ENCODE measurements around the gene SMG1. TPM values are rescaled to one million over a fixed set of nuclear protein-coding genes. Genes with fewer than 3 reads are reported as not detected.
"Not testable (repeated sequence)": the region's sequence is repeated elsewhere in the genome, so short reads cannot be mapped to it uniquely, and the experiment has no call there.

SMG1 gene
- total RNA-seq, 1 experiment from 2014 or later, result 32.9 TPM

DNA sequence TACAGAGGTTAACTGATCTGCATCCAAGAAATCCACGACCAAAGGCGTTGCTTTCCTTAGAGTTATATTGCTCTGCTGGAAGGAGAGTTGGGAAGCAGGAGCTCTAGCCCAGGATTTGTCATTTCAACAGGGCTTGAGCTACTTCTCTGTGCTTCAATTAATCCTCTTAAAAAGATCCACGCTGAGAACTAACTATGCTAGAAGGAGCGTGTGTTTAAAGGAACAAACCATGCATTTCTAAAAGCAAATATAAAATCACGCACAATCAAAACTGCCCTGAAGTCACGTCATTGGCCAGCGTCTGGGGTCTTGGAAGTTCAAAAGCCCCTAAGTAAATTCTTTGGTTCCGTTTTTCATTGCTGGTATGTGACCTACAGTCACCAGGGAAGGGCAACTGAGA is 125.9 kb downstream of the SMG1 start:
- DNase-seq (ENCODE audit: low spot score), result no peak

DNA sequence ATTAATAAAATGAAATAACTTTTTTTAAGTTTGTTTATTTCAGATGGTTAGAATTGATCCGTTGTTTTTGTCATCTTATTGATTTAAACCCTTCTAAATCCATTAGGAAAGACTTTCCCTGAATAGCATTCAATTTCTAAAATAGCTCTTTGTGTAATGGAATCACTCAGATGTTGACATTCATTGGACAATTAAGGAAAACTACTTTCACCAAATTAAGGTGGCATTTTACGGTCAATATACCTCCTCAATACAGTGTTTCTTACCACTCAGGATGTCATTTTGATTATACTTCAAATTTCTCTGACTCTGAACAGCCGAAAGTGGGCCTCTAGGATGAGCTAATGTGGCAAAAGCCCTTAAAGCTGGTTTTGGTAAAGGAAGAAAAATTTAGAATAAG is 126.7 kb downstream of the SMG1 start:
- DNase-seq (ENCODE audit: low spot score), result no peak

DNA sequence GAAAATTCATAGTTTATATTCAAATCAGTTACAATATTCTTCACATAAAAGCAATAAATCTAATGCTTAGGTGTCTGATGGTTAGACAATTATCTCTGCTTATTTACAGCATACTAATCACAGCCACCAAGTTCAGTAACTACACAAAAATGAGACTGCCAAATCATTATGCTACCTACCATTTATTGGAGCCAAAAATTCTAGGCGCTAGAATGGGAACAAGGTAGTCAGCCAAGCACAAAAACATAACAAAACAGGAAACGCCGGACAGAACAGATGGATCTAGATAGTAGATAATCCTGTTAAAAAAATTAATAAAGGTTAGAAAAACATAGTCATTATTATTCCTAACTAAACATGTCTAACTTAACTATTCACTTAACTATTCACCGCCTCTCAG is 128.5 kb downstream of the SMG1 start:
- DNase-seq (ENCODE audit: low spot score), result no peak

DNA sequence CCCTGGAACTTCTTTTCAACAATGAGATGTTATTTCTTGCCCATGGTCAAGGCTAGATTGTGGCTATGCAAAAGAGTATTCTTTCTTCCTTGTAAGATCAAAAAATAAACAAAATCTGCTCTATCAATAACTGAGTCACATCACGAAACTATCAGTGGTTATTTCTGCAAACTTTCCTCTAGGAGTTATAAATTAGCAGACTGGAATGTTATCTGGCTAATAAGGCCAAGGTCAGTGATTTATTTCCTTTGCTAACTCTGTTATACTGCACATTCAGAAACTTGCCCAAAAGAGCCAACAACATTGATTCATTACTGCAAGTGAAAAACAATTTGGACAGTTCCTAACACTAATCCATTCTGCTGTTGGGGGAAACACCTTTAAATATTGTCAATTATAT is 129.8 kb downstream of the SMG1 start:
- DNase-seq (ENCODE audit: low spot score), result no peak

DNA sequence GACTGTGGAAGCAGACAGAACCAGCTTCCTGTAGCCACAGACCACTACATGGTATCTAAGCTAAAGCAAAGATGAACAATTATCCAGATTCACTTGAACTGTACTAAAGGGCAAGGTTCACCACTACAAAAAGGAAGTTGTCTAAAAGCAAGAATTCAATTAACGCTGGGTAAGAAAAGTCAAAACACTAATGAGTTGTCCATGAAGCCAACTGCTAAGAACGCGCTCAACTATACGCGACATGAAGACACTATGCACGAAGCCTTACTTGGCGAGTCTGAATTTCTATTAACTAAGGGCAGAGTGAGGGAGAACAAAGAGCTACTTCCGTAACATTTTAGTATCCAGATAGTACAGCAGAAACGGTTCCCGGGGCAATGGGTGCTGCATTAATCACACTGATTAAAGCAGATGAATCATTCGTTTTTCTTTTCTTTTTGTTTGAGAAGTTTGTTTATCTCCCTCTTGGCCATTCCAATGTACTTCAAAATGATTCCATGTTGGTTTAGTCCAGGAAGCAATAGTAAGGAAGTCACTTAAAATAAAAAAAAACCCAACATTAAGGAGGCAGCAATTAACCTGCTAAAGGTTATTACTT is 133.3 kb downstream of the SMG1 start:
- DNase-seq (ENCODE audit: low spot score), result peak; percentile 53

DNA sequence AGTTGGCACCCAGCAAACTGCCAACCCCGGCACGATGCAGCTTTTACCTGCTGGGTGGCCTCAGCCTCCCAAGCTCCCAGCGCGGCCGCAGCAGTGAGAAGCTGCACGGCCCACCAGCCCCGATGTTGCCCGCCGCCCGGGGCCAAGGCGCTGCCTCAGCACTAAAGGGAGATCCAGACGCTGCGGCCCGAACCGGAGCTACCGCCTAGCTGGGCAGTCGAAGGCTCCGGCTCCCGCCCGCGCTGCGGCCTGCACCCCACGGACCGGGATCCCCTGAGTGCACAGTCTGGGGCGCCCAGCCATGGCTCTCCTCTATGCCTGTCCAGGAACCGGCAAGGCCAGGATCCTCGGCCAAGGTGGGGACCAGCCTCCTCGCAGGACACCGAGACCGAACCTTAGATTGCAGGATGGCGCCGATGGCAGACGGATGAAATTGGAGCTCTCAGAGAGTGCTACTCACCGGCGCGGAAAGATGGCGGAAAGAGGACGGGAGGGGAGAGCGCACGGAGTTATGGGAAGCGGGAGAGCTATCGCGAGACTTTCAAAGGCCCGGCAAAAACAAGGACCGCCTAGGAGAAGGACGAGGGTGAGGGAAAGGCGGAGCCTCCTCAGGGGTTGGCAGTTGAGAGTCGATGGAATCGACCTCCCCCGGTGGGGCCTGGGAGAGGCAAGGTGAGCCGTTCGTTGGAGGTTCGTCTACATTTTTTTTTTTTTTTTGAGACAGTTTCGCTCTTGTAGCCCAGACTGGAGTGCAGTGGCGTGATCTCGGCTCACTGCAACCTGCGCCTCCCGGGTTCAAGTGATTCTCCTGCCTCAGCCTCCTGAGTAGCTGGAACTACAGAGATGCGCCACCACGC is 136.1 kb downstream of the SMG1 start, which contains the start of gene RPS15A:
RPS15A (minus strand) TSS at position 485 of the 857 bp plus-strand sequence. CDS start 1,221 bp downstream, outside the sequence.
- peak; percentile 98 for DNase-seq (ENCODE audit: low spot score)

DNA sequence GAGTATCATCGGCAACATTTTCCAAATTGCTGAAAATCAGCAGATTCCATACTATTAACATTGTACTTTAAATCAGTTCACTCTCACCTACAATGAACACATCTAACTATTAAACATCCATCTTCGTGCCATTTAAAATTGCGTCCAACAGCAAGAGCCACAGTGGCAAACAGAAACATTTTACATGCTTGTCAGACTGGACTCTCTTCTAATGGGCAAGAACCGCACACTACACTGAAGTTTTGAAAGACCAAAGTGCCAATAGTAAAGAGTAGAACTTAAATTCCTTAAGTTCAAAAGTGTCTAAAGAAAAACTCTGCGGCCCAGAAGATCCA is 136.7 kb downstream of the SMG1 start:
- no peak for DNase-seq (ENCODE audit: low spot score)

DNA sequence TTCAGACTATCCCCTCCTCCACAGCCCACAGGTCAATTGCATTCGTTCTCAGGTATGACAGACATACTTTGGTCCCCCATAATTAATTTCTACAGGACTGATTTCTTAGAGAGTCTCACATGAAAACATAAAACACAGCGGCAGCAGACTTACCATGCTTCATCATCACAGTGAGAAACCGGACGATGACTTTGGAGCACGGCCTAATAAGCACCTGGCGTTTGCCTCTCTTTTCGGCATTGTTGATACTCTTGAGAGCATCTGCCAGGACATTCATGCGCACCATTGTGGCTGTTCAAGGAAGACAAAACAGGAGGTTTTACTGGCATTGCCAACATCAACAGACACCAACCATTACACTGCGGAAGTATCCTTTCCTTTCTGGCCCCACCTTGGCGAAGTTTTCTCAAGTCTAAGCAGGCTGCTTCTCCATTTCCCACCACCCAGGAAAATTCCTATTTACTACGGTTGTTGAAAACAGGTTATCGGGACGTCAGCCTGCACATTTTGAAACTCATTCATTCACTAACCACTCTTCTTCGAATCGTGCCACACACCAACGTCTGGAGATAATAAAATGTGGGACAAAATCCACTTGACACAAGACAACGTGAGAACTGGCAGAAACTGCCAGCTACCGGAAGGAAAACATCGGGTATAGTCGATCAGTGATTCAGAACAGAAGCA is 137.2 kb downstream of the SMG1 start:
- no peak for DNase-seq (ENCODE audit: low spot score)

DNA sequence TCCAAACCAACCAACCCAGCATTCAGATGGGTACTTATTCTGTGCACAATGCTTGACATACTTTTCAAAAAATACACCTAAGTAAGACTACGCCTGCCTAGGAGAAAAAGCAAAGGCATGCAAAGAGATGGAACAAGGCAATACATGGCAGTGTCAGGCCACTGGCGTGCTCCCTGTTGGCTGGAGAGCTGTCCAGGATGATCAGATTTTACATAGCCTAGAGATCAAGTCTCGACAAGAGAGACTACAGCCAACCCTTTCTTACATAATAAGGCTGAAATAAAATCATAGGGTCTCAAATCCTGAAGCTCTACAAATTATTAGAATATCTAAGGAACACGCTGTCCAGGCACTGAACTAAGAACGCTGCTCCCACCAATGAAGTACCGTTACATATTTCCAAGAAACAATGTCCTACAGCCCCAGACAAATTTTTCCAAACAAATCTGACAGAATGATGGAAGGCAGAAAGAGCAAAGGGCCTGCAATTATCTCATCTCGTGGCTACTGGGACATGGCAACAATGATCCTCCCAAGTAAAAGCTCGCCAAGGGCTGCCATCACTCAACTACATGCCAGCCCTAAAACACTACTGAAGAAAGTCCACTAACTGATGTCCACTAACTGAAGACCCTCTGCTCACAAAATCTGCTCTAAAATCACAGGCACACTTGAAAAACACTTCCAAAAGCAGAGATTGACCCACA is 141.1 kb downstream of the SMG1 start:
- DNase-seq (ENCODE audit: low spot score), result no peak

DNA sequence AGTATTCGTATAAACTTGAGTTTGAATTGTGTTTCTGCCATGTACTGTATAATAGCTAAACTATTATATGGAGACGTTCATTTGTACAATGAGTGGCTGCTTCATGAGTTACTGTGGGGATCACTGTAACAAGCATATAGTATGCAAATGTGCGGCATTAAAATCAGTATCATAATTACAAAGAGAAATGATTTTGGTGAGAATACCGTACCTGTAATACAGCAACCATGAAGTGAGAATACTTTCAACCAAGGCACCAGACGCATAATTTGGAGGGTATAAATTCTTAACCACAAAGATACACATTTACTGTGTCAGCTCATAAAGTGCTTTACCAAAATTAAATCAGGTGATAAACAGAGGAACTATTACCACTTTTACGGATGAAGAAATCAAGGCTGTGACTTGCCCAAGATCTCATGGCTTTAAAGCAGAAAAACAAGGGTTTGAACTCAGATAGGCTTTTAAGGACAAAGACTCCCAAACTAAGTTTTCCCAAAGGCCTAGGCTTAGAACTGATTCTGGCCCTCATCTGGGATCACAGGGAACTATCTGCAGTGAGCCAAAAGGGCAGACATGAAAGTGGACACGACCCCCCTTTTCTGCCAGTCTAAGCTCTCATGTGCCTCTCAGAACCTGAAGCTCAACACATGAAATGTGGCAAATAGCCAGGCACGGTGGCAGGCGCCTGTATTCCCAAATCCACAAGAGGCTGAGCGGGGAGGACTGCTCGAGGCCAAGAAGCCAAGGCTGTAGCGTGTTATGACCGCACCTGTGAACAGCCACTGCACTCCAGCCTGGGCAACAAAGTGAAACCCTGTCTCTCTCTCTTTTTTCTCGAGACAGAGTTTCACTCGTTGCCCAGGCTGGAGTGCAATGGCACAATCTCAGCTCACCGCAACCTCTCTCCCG is 142.5 kb downstream of the SMG1 start:
- no peak for DNase-seq (ENCODE audit: low spot score)

DNA sequence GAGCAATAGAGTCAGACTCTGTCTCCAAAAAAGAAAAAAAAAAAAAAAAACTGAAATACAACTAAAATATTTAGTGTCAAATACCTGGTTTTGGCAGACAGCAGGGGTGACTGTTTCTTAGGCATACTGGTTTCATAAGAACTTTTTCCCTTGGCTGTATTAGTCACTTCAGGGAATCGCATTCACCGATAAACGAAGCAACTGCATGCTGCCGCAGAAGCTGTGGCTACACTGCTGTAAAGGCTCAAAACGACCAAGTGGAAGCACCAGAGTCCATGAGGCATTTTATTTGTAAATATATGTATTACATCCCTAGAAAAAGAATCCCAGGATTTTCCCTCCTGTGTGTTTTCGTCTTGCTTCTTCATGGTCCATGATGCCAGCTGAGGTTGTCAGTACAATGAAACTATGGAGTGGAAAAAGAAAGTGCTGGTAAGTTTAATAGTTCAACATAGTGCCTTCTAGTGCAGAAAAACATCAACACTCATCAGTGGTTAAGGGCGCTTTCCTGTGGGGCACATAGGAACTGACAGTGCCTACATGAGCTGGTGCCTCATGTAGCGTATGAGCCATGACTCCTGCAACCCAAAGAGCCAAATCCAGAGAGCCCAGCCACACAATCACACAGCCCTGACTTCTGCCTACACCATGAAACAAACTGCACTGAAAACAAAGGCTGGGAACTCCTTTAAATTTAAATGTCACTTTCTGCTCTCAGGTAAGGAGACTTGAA is 143.3 kb downstream of the SMG1 start:
- no peak for DNase-seq (ENCODE audit: low spot score)

DNA sequence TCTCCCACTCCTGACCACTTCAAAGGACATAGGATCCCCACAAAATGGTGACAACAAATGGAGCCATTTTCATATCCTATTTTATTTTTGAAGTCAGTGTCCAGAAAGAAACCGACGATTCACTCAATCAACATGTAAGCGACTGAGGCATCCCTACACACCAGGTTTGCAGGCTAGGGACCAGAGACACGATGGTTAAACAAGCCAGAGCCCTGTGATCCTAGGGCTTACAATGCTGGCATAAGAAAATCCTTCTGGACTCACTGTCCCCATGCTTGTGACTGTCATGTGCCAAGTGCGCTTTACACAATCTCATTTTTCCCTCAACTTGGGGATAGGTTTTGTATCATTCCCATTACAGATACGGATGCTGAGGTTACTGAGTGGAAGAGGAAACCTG is 145.0 kb downstream of the SMG1 start:
- DNase-seq (ENCODE audit: low spot score), result not testable (repeated sequence)

DNA sequence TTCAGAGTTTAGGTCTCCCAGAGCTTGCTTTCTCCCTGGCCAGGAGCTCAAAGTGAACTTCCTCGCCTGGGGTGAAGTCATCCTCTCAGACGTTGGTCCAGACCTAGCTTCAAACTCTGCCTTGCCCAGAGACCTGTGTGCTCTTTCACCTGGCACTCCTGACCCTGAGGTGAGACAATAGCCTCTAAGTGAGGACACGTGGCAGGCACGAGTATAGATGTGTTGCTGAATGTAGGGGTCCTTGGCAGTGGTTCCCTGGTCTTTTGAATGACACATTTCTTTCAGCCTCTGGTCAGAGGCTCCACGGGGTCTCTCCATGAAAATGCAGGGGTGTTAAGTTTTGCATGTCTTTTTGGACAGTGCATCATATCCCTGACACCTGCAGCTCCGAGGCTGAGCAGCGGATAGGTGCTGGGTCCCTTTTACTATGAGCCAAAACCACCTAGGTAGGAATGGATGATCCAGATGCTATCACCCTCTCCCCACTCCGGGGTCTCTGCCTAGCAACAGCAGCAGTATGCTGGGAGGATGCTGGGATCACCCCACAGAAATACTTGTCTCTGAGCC is 145.7 kb downstream of the SMG1 start:
- DNase-seq (ENCODE audit: low spot score), result not testable (repeated sequence)

DNA sequence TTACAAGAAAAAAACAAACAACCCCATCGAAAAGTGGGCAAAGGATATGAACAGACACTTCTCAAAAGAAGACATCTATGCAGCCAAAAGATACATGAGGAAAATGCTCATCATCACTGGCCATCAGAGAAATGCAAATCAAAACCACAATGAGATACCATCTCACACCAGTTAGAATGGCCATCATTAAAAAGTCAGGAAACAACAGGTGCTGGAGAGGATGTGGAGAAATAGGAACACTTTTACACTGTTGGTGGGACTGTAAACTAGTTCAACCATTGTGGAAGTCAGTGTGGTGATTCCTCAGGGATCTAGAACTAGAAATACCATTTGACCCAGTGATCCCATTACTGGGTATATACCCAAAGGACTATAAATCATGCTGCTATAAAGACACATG is 148.5 kb downstream of the SMG1 start:
- not testable (repeated sequence) for DNase-seq (ENCODE audit: low spot score)

DNA sequence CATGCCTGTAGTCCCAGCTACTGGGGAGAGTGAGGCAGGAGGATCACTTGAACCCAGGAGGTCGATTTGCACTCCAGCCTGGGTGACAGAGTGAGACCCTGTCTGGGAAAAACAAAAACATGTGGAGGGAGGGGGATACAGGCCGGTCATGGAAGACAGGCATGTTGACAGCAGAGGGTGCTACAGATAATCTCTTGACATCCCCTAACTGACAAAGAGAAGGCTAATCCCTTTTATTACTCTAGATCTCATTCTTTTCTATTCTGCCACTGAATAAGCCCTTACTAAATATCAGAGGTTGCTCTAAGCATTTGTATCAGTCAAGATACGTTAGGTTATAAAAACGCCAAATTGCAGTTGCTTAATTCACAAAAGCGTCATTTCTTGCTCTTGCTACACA is 149.9 kb downstream of the SMG1 start:
- not testable (repeated sequence) for DNase-seq (ENCODE audit: low spot score)

DNA sequence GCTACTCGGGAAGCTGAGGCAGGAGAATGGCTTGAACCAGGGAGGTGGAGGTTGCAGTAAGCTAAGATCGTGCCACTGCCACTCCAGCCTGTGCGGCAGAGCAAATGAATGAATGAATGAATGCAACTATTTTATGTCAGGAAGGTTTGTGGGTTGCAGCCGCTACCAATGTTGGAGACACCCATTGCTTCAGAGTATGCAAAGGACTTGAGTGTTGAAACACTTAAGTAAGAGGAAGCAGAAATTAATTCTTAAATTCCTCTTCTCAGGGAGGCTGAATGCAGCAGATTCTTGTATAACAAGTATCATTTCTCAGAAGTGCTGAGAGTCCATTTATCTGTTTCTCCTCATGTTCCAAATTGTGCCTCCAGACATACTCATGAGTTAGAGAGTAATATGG is 151.6 kb downstream of the SMG1 start:
- not testable (repeated sequence) for DNase-seq (ENCODE audit: low spot score)

DNA sequence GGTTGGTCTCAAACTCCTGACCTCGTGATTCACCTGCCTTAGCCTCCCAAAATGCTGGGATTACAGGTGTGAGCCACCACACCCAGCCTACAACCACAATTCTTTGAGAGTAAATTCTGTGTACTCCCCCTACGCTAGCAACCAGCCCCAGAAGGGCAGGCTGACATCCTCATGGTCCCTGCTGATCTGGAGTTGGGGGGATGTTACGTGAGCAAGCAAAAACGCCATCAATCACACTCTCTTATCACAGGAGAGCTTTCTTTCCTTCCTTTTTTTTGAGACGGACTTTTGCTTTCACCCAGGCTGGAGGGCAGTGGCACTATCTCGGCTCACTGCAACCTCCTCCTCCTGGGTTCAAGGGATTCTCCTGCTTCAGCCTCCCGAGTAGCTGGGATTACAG is 154.0 kb downstream of the SMG1 start:
- DNase-seq (ENCODE audit: low spot score), result not testable (repeated sequence)

DNA sequence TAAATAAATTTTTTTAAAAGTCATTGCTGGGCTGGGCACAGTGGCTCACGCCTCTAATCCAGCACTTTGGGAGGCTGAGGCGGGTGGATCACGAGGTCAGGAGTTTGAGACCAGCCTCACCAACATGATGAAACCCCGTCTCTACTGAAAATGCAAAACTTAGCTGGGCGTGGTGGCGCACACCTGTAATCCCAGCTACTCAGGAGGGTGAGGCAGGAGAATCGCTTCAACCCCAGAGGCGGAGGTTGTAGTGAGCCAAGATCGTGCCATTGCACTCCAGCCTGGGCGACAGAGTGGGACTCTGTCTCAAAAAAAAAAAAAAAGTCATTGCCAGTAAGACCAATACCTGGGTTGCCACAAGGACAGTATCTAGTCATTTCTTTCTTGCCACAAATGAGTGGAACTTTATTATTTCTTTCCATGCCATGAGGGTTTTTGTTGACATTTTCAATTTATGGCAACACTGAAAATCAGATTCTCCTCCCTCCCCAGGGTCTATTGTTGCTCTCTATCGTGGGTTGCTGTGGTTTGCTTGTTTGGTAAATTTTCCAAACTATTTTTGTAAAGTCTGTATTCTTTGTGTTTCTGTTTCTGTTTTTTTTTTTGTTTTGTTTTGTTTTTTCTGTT is 155.8 kb downstream of the SMG1 start:
- not testable (repeated sequence) for DNase-seq (ENCODE audit: low spot score)

DNA sequence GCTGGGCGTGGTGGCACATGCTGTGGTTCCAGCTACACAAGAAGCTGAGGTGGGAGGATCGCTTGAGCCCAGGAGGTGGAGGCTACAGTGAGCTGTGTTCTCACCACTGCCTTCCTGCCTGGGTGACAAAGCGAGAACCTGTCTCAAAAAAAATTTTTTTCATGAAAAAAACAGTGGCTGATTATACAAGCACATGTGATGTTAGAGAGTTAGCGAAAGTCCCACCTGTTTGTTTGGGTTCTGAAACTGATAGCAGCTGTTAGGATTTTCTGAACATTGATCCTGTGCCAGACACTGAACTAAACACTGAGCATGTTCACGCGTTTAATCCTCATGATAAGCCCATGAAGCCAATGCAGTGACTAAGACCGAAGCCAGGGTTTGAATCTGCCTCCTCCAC is 159.0 kb downstream of the SMG1 start:
- not testable (repeated sequence) for DNase-seq (ENCODE audit: low spot score)

DNA sequence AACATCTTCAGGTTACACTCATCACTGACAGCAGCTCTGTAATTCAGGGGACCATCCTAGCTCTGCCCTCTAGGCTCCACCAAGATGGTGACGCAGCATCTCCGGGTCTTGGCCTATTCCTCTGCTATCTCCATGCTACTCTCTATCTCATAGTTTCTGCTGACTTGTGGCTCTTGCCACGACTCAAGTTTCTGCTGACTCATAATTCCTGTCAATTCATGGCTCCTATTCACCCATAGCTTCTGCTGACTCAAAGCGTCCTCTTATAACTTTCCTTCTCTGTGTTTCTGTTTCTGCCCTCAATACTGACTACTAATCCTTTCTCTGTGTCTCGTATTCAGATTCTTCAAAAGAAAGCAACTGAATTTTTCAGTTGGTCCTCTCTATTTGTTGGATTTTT is 163.5 kb downstream of the SMG1 start:
- DNase-seq (ENCODE audit: low spot score), result not testable (repeated sequence)

All from A172 (cell line).